Prostate gland (tissue), 2 donors: ENCODE data around the gene OPN3. TPM values are rescaled to one million over a fixed set of nuclear protein-coding genes. Genes with fewer than 3 reads are reported as not detected.

Experiments used
- DNase-seq: peaks from one replicate; pipeline ENCODE4 v3.0.0-alpha.2; 2019; ENCODE audit warnings: low spot score
- H3K27ac ChIP-seq, 2 donors: fragments of 200-600 bp; sonication (generic); 2 replicates each; pipeline ENCODE4 v1.5.1; 2017 to 2019
- H3K27me3 ChIP-seq: fragments of 200-600 bp; sonication (generic); replicated peaks from 2 replicates; pipeline ENCODE4 v1.5.1; 2019; ENCODE audit not compliant: insufficient read depth
- H3K36me3 ChIP-seq, 2 donors: fragments of 200-600 bp; sonication (generic); 1 replicate in 1 of 2; 2 replicates in 1 of 2; pipeline versions ENCODE4 v1.5.1 to v1.8.1; 2017 to 2019
- H3K4me1 ChIP-seq: fragments of 200-600 bp; sonication (generic); replicated peaks from 2 replicates; pipeline ENCODE4 v1.5.1; 2019
- H3K4me3 ChIP-seq, 2 donors: fragments of 200-600 bp; sonication (generic); 2 replicates each; pipeline ENCODE4 v1.5.1; 2017 to 2019
- H3K9me3 ChIP-seq: fragments of 200-600 bp; sonication (generic); 2 replicates; pipeline ENCODE4 v1.5.1; 2017
- POLR2A ChIP-seq: fragments of 450-650 bp; IDR thresholded peaks from one replicate; pipeline ENCODE4 v1.6.1; 2016; ENCODE audit warnings: antibody characterized with exemption, mild to moderate bottlenecking
- POLR2AphosphoS5 ChIP-seq: sonication (generic); formaldehyde crosslinking; IDR thresholded peaks from one replicate; pipeline ENCODE4 v1.6.1; 2017; ENCODE audit warnings: antibody characterized with exemption
- WGBS: methylation state at CpG from one replicate; pipeline ENCODE4 v1.1.5; 2018; 5-methylcytosine and 5-hydroxymethylcytosine counted together
- intact Hi-C: fragments of 100-400 bp; cut with DNase I; formaldehyde crosslinking; loops from one replicate; pipeline ENCODE4 v1.14.2; 2022
- total RNA-seq, 2 donors: library from RNA; depleted of rRNA; stranded (reverse); fragments of >200 nt; gene quantifications; one replicate each; pipeline ENCODE4 v1.1.0, GENCODE V29; 2016
- TF ChIP-seq, protein P1 (sequence below), 4 experiments: fragments of 200-600 bp in 2 of 4; fragments of 450-650 bp in 2 of 4; sonication (generic) in 2 of 4; IDR thresholded peaks; 1 replicate in 3 of 4; 2 replicates in 1 of 4; pipeline ENCODE4 v1.5.1; 2016 to 2019; ENCODE audit warnings: antibody characterized with exemption in 4 of 4, mild to moderate bottlenecking in 2 of 4, moderate library complexity in 2 of 4

The OPN3 gene
- total RNA-seq, 2 donors from 2014 or later, result 12.3 to 32.8 TPM

DNA sequence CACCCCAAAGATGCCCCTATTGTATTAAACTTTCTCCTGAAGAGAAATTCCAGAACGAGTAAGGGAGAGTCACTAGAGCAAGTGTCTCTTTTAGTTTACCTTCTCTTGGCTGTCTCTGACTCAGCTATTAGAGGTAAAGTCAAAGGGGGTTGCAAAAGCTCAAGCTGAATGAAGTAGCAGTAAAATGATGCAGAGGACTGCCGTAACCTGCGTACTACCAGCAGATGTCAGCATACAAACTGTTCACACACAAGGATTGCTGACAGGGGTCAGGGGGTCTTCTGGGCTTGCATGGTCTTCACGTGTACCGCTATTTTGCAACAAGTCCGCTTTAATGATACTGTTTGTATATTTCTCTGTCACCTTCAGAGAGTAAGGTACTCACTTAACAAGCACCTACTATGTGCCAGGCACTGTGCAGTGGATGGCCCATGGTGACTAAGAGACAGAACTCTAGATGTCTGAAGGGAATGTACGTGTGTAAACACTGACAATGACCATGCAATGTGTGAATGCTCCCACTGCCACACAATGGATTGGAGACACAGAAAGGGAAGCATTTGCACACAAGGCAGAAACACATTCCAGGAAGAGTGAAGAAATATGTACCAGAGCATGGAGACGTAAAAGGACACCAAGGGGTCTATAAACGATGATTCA, 34.9 kb downstream of the OPN3 start:
- 75% methylated on average over 9 of the region's 9 CpGs for WGBS
- intact Hi-C loops, result no loop called here
- Histone ChIP-seq H3K4me3 (no peak overlapping the region), H3K9me3 (no peaks in the 10 kb centered on the region), H3K36me3 (no peaks in the 10 kb centered on the region), H3K4me1 (no peaks in the 10 kb centered on the region), H3K27me3 (no peaks in the 10 kb centered on the region), H3K27ac (no peak overlapping the region)
- DNase-seq, result no peak
- TF ChIP-seq, protein P1, sequence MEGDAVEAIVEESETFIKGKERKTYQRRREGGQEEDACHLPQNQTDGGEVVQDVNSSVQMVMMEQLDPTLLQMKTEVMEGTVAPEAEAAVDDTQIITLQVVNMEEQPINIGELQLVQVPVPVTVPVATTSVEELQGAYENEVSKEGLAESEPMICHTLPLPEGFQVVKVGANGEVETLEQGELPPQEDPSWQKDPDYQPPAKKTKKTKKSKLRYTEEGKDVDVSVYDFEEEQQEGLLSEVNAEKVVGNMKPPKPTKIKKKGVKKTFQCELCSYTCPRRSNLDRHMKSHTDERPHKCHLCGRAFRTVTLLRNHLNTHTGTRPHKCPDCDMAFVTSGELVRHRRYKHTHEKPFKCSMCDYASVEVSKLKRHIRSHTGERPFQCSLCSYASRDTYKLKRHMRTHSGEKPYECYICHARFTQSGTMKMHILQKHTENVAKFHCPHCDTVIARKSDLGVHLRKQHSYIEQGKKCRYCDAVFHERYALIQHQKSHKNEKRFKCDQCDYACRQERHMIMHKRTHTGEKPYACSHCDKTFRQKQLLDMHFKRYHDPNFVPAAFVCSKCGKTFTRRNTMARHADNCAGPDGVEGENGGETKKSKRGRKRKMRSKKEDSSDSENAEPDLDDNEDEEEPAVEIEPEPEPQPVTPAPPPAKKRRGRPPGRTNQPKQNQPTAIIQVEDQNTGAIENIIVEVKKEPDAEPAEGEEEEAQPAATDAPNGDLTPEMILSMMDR (IDR thresholded peaks at IDR 0.05), result no peak
- TF ChIP-seq POLR2AphosphoS5 (no peak), POLR2A (no peak)

GRCh38 chr1:241603731-241604245, 36.4 kb downstream of the OPN3 start:
- Histone ChIP-seq H3K4me1 (no peaks in the 10 kb centered on the region), H3K27ac (no peak overlapping the region), H3K27me3 (no peaks in the 10 kb centered on the region), H3K4me3 (no peak overlapping the region), H3K36me3 (no peaks in the 10 kb centered on the region), H3K9me3 (no peaks in the 10 kb centered on the region)
- DNase-seq, result no peak
- 59% methylated on average over 3 of the region's 3 CpGs for WGBS
- intact Hi-C loops, result no loop called here
- TF ChIP-seq, protein P1 (IDR thresholded peaks at IDR 0.05), result no peak
- TF ChIP-seq POLR2A, result no peak

GRCh38 chr1:241600496-241600901, 39.7 kb downstream of the OPN3 start:
- WGBS, result 83% methylated on average over 2 of the region's 2 CpGs
- Histone ChIP-seq H3K4me1 (no peaks in the 10 kb centered on the region), H3K27me3 (no peaks in the 10 kb centered on the region), H3K27ac (no peak overlapping the region), H3K4me3 (no peak overlapping the region), H3K9me3 (no peaks in the 10 kb centered on the region), H3K36me3 (no peaks in the 10 kb centered on the region)
- intact Hi-C loops, result no loop called here
- TF ChIP-seq, protein P1 (IDR thresholded peaks at IDR 0.05), result no peak
- no peak for TF ChIP-seq POLR2AphosphoS5
- TF ChIP-seq POLR2A, result no peak
- DNase-seq, result no peak

DNA sequence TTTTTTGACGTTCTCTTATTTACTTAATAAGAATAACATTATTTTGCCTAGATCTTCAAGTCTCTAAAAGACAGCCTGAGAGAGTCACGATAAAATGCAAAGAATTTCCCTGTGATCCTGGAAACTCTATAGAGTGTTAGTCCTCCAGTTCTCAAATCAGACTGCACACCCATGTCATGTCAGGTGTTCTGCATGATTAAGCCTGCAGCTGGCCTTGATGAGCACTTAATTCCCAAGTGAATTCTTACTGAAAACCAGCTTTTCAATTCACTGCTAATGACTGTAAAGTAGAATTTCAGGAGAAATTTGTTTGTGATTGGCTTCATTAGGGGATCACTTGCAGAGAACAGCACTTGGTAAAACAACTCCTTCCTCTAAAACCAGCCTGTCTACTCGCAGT, 41.9 kb downstream of the OPN3 start:
- H3K27me3 ChIP-seq, result no peaks in the 10 kb centered on the region
- intact Hi-C loops, result no loop called here
- H3K27ac ChIP-seq, result no peak overlapping the region
- H3K4me3 ChIP-seq, result no peak overlapping the region
- H3K9me3 ChIP-seq, result no peaks in the 10 kb centered on the region
- WGBS, result 90% methylated on average over 3 of the region's 3 CpGs
- TF ChIP-seq, protein P1 (IDR thresholded peaks at IDR 0.05), result no peak
- TF ChIP-seq POLR2AphosphoS5 (no peak), POLR2A (no peak)
- DNase-seq, result no peak
- H3K4me1 ChIP-seq, result no peaks in the 10 kb centered on the region
- H3K36me3 ChIP-seq, result no peaks in the 10 kb centered on the region

DNA sequence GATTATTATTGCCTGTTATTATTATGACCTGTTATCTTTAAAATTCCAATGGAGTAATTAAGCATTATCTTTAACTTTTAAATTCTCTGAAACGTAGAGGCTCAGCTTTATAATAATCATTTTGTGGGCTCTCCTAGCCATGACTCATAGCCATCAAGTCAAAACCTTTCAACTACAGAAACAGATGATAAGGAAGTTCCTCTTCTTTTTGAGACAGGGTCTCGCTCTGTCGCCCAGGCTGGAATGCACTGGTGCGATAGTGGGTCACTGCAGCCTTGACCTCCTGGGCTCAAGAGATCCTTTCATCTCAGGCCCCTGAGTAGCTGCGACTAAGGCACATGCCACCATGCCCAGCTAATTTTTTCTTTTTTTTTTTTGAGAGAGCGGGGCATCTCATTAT, 43.5 kb downstream of the OPN3 start:
- H3K36me3 ChIP-seq, result no peaks in the 10 kb centered on the region
- H3K4me3 ChIP-seq, result no peak overlapping the region
- H3K27ac ChIP-seq, result no peak overlapping the region
- no peaks in the 10 kb centered on the region for H3K27me3 ChIP-seq
- DNase-seq, result no peak
- 95% methylated on average over 6 of the region's 6 CpGs for WGBS
- no peaks in the 10 kb centered on the region for H3K4me1 ChIP-seq
- intact Hi-C loops, result no loop called here
- no peaks in the 10 kb centered on the region for H3K9me3 ChIP-seq
- no peak for TF ChIP-seq POLR2A
- TF ChIP-seq POLR2AphosphoS5, result no peak
- TF ChIP-seq, protein P1 (IDR thresholded peaks at IDR 0.05), result no peak
